Endothelial cell of umbilical vein (primary cell): ENCODE measurements around the gene SOHLH2. TPM values are rescaled to one million over a fixed set of nuclear protein-coding genes. Genes with fewer than 3 reads are reported as not detected.

Experiments
- BruUV-seq: library from RNA; stranded (reverse); fragments of 400-500 nt; replicated peaks from 2 replicates; lab custom pipeline; 2021; lab: Mats Ljungman, UMichigan
- CTCF ChIA-PET: fragments of 300-600, 350-600 bp; sonication (Branson Sonifier 250); formaldehyde crosslinking; loops from one replicate; lab custom pipeline; 2021; ENCODE audit warnings: antibody characterized with exemption, inconsistent platforms; lab: Charles Lee
- POLR2A ChIA-PET: fragments of 300-600, 350-600 bp; sonication (Branson Sonifier 250); formaldehyde crosslinking; loops from one replicate; lab custom pipeline; 2021; ENCODE audit warnings: antibody characterized with exemption, inconsistent platforms; lab: Charles Lee
- DNase-seq: peaks from one replicate; pipeline ENCODE4 v3.0.0-alpha.2; 2011; ENCODE audit warnings: low read depth, low spot score
- FAIRE-seq: peaks from 2 replicates; lab custom pipeline; 2011; peaks lifted over from hg19 to GRCh38; lab: Jason Lieb, UNC
- H2AFZ ChIP-seq: 2 replicates; pipeline ENCODE4 v1.6.0; 2012; ENCODE audit warnings: low read depth, low read length, control low read depth, inconsistent platforms
- H3K27ac ChIP-seq: 2 replicates; pipeline ENCODE4 v1.5.1; 2011; ENCODE audit warnings: low read depth, mild to moderate bottlenecking, control low read depth, low read length, moderate library complexity; ENCODE audit not compliant: insufficient read depth
- H3K27me3 ChIP-seq, 2 experiments: 2 replicates each; pipeline versions ENCODE4 v1.6.0 to v1.6.1; 2011; ENCODE audit warnings: low read length in 2 of 2, mixed read lengths in 1 of 2; ENCODE audit not compliant: control insufficient read depth in 2 of 2, insufficient read depth in 2 of 2
- H3K36me3 ChIP-seq, 2 experiments: 2 replicates in 1 of 2; 3 replicates in 1 of 2; pipeline ENCODE4 v1.5.1; 2011; ENCODE audit warnings: low read length in 2 of 2, mild to moderate bottlenecking in 1 of 2, moderate library complexity in 1 of 2; ENCODE audit not compliant: control insufficient read depth in 2 of 2, insufficient read depth in 2 of 2; ENCODE audit errors: extremely low read depth in 1 of 2
- H3K4me1 ChIP-seq: 3 replicates; pipeline ENCODE4 v1.5.1; 2011; ENCODE audit warnings: mild to moderate bottlenecking, low read length; ENCODE audit not compliant: control insufficient read depth, insufficient read depth; ENCODE audit errors: extremely low read depth
- H3K4me2 ChIP-seq: 2 replicates; pipeline ENCODE4 v1.6.1; 2011; ENCODE audit warnings: low read length, control low read depth, mixed read lengths; ENCODE audit not compliant: insufficient read depth
- H3K4me3 ChIP-seq, 3 experiments: fragments of 200-600 bp in 1 of 3; sonication (generic), shearing (Covaris generic) in 1 of 3; replicated peaks in 1 of 3; 2 replicates each; pipeline ENCODE4 v1.5.1; 2011 to 2016; ENCODE audit warnings: control low read depth in 3 of 3, low read length in 3 of 3, mild to moderate bottlenecking in 2 of 3, inconsistent platforms in 1 of 3, low read depth in 1 of 3, moderate library complexity in 1 of 3; ENCODE audit not compliant: insufficient read depth in 1 of 3
- H3K79me2 ChIP-seq: 2 replicates; pipeline ENCODE4 v1.6.0; 2012; ENCODE audit warnings: low read length, inconsistent platforms; ENCODE audit not compliant: control insufficient read depth, insufficient read depth
- H3K9ac ChIP-seq: replicated peaks from 2 replicates; pipeline ENCODE3; 2011; ENCODE audit warnings: low read length, control low read depth; ENCODE audit not compliant: insufficient read depth; ENCODE audit errors: extremely low read depth
- H3K9me1 ChIP-seq: replicated peaks from 3 replicates; pipeline ENCODE4 v1.6.0; 2011; ENCODE audit warnings: mild to moderate bottlenecking, low read length; ENCODE audit not compliant: control insufficient read depth, insufficient read depth; ENCODE audit errors: extremely low read depth
- H3K9me3 ChIP-seq: replicated peaks from 2 replicates; pipeline ENCODE4 v1.5.1; 2012; ENCODE audit warnings: low read length, inconsistent platforms; ENCODE audit not compliant: control insufficient read depth, insufficient read depth
- H4K20me1 ChIP-seq: replicated peaks from 2 replicates; pipeline ENCODE3; 2011; ENCODE audit warnings: mild to moderate bottlenecking, low read length; ENCODE audit not compliant: control insufficient read depth, insufficient read depth; ENCODE audit errors: extremely low read depth
- EZH2 ChIP-seq: IDR thresholded peaks from 2 replicates; pipeline ENCODE4 v1.6.1; 2012; ENCODE audit warnings: borderline replicate concordance, low read depth, mild to moderate bottlenecking, moderate library complexity, low read length, inconsistent platforms; ENCODE audit not compliant: severe bottlenecking
- GATA2 ChIP-seq: IDR thresholded peaks from 2 replicates; pipeline ENCODE4 v1.7.0; 2011; ENCODE audit warnings: low read depth, mild to moderate bottlenecking, moderate library complexity, mixed read lengths, low read length; ENCODE audit not compliant: insufficient read length, insufficient read depth
- JUN ChIP-seq: IDR thresholded peaks from 2 replicates; pipeline ENCODE4 v1.6.1; 2011; ENCODE audit warnings: borderline replicate concordance, low read depth; ENCODE audit not compliant: insufficient read length, insufficient read depth
- MYC ChIP-seq: IDR thresholded peaks from one replicate; pipeline ENCODE4 v1.6.1; 2011; ENCODE audit warnings: mild to moderate bottlenecking, low read depth, low read length
- POLR2A ChIP-seq: IDR thresholded peaks from 2 replicates; pipeline ENCODE4 v1.6.1; 2012; ENCODE audit warnings: low read depth, mild to moderate bottlenecking, control low read depth, low read length
- POLR2AphosphoS5 ChIP-seq: IDR thresholded peaks from 2 replicates; pipeline ENCODE4 v1.6.1; 2012; ENCODE audit warnings: low read depth, mild to moderate bottlenecking, control low read depth, low read length, moderate library complexity; ENCODE audit not compliant: insufficient read depth
- dilution Hi-C: fragments of 300-500 bp; cut with MboI; formaldehyde crosslinking; loops from one replicate; pipeline ENCODE4 v1.15.0; 2019; ENCODE audit warnings: low sequenced_read_pairs; ENCODE audit not compliant: extremely low pct_ligation_motif_present
- intact Hi-C: fragments of 100-400 bp; cut with micrococcal nuclease; formaldehyde crosslinking; loops from one replicate; pipeline ENCODE4 v1.10.0; 2022
- polyA plus RNA-seq, 4 experiments: library from polyadenylated mRNA; depleted of rRNA in 3 of 4; stranded (reverse) in 3 of 4; unstranded in 1 of 4; fragments of >200 nt; gene quantifications; 2 replicates each; pipeline versions ENCODE4 v1.2.1 to v1.2.3, GENCODE V29; 2011 to 2012; ENCODE audit warnings: missing spikeins in 1 of 4
- total RNA-seq: library from RNA; stranded (reverse); gene quantifications from 2 replicates; pipeline ENCODE4 v1.2.3, GENCODE V29; 2021
- TF ChIP-seq, protein P1 (sequence below): IDR thresholded peaks from 2 replicates; pipeline ENCODE4 v1.6.1; 2011; ENCODE audit not compliant: insufficient read depth, insufficient read length
- TF ChIP-seq, protein P2 (sequence below), 2 donors: IDR thresholded peaks; 1 replicate in 1 of 2; 2 replicates in 1 of 2; pipeline ENCODE4 v1.5.1; 2011; ENCODE audit warnings: low read length in 2 of 2, mild to moderate bottlenecking in 2 of 2, moderate library complexity in 2 of 2, control low read depth in 1 of 2, inconsistent platforms in 1 of 2, low read depth in 1 of 2; ENCODE audit not compliant: insufficient read depth in 1 of 2; ENCODE audit errors: extremely low read depth in 1 of 2

The SOHLH2 gene
- total and polyA plus RNA-seq, 2 donors (not counting 3 experiments of a cell fraction or from before 2014, with no cell fraction given), result 0.11 to 0.55 TPM

DNA sequence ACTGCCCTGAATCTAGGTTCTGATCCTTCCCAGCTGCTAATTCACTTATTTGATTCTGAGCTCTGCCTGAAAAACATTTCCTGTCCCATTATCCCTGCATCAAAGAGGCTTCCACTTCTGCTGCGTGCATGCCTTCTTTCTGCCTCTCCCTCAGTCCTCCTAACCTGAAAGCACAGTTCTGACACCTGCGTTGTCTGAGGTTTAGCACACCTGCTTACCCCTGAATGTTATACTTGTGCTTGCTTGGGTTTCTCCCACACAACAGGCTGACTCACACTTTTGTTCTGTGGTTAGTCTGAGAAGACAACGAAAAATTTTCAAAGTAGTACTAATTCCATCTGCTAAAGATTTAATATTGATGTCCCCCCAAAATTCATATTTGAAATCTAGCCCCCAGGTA is 3.1 kb upstream of the SOHLH2 start:
- H3K9me1 ChIP-seq, result no peaks in the 10 kb centered on the region

GRCh38 chr13:36212789-36213188 is 1.6 kb downstream of the SOHLH2 start:
- Histone ChIP-seq H3K27me3 (no peaks in the 10 kb centered on the region), H3K9me3 (no peaks in the 10 kb centered on the region), H3K4me1 (no peaks in the 10 kb centered on the region), H3K9me1 (no peaks in the 10 kb centered on the region), H3K4me2 (no peak overlapping the region), H3K36me3 (no peaks in the 10 kb centered on the region), H3K9ac (no peak overlapping the region), H4K20me1 (no peaks in the 10 kb centered on the region), H3K4me3 (no peak overlapping the region), H3K79me2 (no peaks in the 10 kb centered on the region), H3K27ac (no peak overlapping the region), H2AFZ (no peak overlapping the region)
- intact Hi-C loops, result no loop called here
- TF ChIP-seq, protein P1, sequence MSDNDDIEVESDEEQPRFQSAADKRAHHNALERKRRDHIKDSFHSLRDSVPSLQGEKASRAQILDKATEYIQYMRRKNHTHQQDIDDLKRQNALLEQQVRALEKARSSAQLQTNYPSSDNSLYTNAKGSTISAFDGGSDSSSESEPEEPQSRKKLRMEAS, result no peak
- TF ChIP-seq GATA2, result no peak
- TF ChIP-seq POLR2A, result no peak
- no peak for TF ChIP-seq JUN
- ChIA-PET CTCF (no interaction called here), POLR2A (no interaction called here)
- no TSS peak for BruUV-seq
- dilution Hi-C loops, result no loop called here
- no peak for FAIRE-seq
- DNase-seq, result no peak

More for the DNA sequence above, 3.1 kb upstream of the SOHLH2 start:
- Histone ChIP-seq H3K36me3 (no peaks in the 10 kb centered on the region), H3K4me2 (no peak overlapping the region), H4K20me1 (no peaks in the 10 kb centered on the region), H3K4me1 (no peaks in the 10 kb centered on the region), H3K79me2 (no peaks in the 10 kb centered on the region), H3K9ac (no peak overlapping the region), H3K27me3 (no peaks in the 10 kb centered on the region), H2AFZ (no peak overlapping the region), H3K4me3 (no peak overlapping the region), H3K9me3 (no peaks in the 10 kb centered on the region), H3K27ac (no peak overlapping the region)
- TF ChIP-seq, protein P1, result no peak
- no peak for TF ChIP-seq POLR2A
- TF ChIP-seq POLR2AphosphoS5, result no peak
- TF ChIP-seq EZH2, result no peak
- TF ChIP-seq, protein P2, sequence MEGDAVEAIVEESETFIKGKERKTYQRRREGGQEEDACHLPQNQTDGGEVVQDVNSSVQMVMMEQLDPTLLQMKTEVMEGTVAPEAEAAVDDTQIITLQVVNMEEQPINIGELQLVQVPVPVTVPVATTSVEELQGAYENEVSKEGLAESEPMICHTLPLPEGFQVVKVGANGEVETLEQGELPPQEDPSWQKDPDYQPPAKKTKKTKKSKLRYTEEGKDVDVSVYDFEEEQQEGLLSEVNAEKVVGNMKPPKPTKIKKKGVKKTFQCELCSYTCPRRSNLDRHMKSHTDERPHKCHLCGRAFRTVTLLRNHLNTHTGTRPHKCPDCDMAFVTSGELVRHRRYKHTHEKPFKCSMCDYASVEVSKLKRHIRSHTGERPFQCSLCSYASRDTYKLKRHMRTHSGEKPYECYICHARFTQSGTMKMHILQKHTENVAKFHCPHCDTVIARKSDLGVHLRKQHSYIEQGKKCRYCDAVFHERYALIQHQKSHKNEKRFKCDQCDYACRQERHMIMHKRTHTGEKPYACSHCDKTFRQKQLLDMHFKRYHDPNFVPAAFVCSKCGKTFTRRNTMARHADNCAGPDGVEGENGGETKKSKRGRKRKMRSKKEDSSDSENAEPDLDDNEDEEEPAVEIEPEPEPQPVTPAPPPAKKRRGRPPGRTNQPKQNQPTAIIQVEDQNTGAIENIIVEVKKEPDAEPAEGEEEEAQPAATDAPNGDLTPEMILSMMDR (IDR thresholded peaks at IDR 0.05; ENCODE audit: extremely low read depth in 1 of 2, insufficient read depth in 1 of 2, low read depth in 1 of 2, low read length in 2 of 2), result no peak
- no peak for TF ChIP-seq MYC
- CTCF ChIA-PET, result no interaction called here
- DNase-seq, result no peak
- BruUV-seq, result no TSS peak
- FAIRE-seq, result no peak
- POLR2A ChIA-PET, result no interaction called here
- dilution Hi-C loops (no loop called here), intact Hi-C loops (no loop called here)
